Left kidney (tissue), 8 donors: ENCODE measurements around the gene MVB12A. TPM values are rescaled to one million over a fixed set of nuclear protein-coding genes. Genes with fewer than 3 reads are reported as not detected.

Source experiments
- DNase-seq: peaks from one replicate; pipeline ENCODE4 v3.0.0-alpha.2; 2013
- long read RNA-seq, 8 donors: transcript quantifications; one replicate each; lab custom pipeline, GENCODE V29; 2026
- polyA plus RNA-seq: library from polyadenylated mRNA; unstranded; fragments of 120-200 nt; gene quantifications from one replicate; pipeline ENCODE4 v1.2.1, GENCODE V29; 2013; ENCODE audit not compliant: insufficient read length

Gene MVB12A
- polyA plus RNA-seq, result 50.5 TPM
- long read RNA-seq, donor 1, transcript MVB12A-201 (9 exons, 2,223 nt), result major isoform, 39 of 49 reads
- long read RNA-seq, donor 1, partial matches to known transcripts, result 0 of 49 reads
- long read RNA-seq, donor 1, other reads (novel, unspliced or antisense), result 0 of 49 reads
- long read RNA-seq, donor 2, transcript MVB12A-201 (9 exons, 2,223 nt), result major isoform, 28 of 33 reads
- long read RNA-seq, donor 2, partial matches to known transcripts, result 0 of 33 reads
- long read RNA-seq, donor 2, other reads (novel, unspliced or antisense), result 0 of 33 reads
- long read RNA-seq, donor 3, transcript MVB12A-201 (9 exons, 2,223 nt), result major isoform, 28 of 42 reads
- long read RNA-seq, donor 3, partial matches to known transcripts, result 9 of 42 reads
- long read RNA-seq, donor 3, other reads (novel, unspliced or antisense), result 0 of 42 reads
- long read RNA-seq, donor 4, partial matches to known transcripts, result 7 of 7 reads
- long read RNA-seq, donor 4, other reads (novel, unspliced or antisense), result 0 of 7 reads
- long read RNA-seq, donor 5, transcript MVB12A-202 (6 exons, 908 nt), result minor isoform, 5 of 75 reads
- long read RNA-seq, donor 5, transcript MVB12A-201 (9 exons, 2,223 nt), result major isoform, 53 of 75 reads
- long read RNA-seq, donor 5, transcript MVB12A-209 (3 exons, 786 nt), result minor isoform, 6 of 75 reads
- long read RNA-seq, donor 5, partial matches to known transcripts, result 10 of 75 reads
- long read RNA-seq, donor 5, other reads (novel, unspliced or antisense), result 0 of 75 reads
- long read RNA-seq, donor 6, transcript MVB12A-201 (9 exons, 2,223 nt), result major isoform, 46 of 64 reads
- long read RNA-seq, donor 6, partial matches to known transcripts, result 15 of 64 reads
- long read RNA-seq, donor 6, other reads (novel, unspliced or antisense), result 0 of 64 reads
- long read RNA-seq, donor 7, transcript MVB12A-201 (9 exons, 2,223 nt), result major isoform, 49 of 58 reads
- long read RNA-seq, donor 7, partial matches to known transcripts, result 0 of 58 reads
- long read RNA-seq, donor 7, other reads (novel, unspliced or antisense), result 0 of 58 reads
- long read RNA-seq, donor 8, transcript MVB12A-201 (9 exons, 2,223 nt), result major isoform, 17 of 19 reads
- long read RNA-seq, donor 8, partial matches to known transcripts, result 0 of 19 reads
- long read RNA-seq, donor 8, other reads (novel, unspliced or antisense), result 0 of 19 reads

GRCh38 chr19:17419621-17420474 is at the start of gene MVB12A:
Gene MVB12A, plus strand, starts transcription at chr19:17420047. Its CDS starts 89 bp downstream, at chr19:17420136.
- DNase-seq, result peak; percentile 98

GRCh38 chr19:17376935-17377600 is 42.8 kb upstream of the MVB12A start, which contains the start of gene PLVAP:
Gene PLVAP, minus strand, starts transcription at chr19:17377342. Its CDS starts 54 bp downstream, at chr19:17377288.
- DNase-seq, result peak; percentile 59

- no peak for DNase-seq
These were observed 41.6 kb upstream of the MVB12A start for GRCh38 chr19:17378271-17378670.

GRCh38 chr19:17379221-17379631 is 40.6 kb upstream of the MVB12A start:
- peak; percentile 65 for DNase-seq

- DNase-seq, result no peak
These were observed 39.3 kb upstream of the MVB12A start for GRCh38 chr19:17380426-17381138.

- DNase-seq, result peak; percentile 64
These were observed 33.8 kb upstream of the MVB12A start for GRCh38 chr19:17385878-17386611.

GRCh38 chr19:17389288-17389687 is 30.6 kb upstream of the MVB12A start:
- DNase-seq, result no peak

- DNase-seq, result no peak
These were observed 29.7 kb upstream of the MVB12A start for GRCh38 chr19:17389957-17390664.

GRCh38 chr19:17390665-17391370 is 29.0 kb upstream of the MVB12A start:
- DNase-seq, result peak; percentile 92

- DNase-seq, result no peak
These were observed 28.3 kb upstream of the MVB12A start for GRCh38 chr19:17391371-17392151.

- no peak for DNase-seq
These were observed 26.8 kb upstream of the MVB12A start for GRCh38 chr19:17393002-17393401.

GRCh38 chr19:17393914-17394313 is 25.9 kb upstream of the MVB12A start, which contains the start of gene CCDC194:
Gene CCDC194, minus strand, starts transcription at chr19:17394196. Its CDS starts 38 bp downstream, at chr19:17394158.
- no peak for DNase-seq

GRCh38 chr19:17394891-17395415 is 24.9 kb upstream of the MVB12A start:
- DNase-seq, result no peak

- DNase-seq, result no peak
These were observed 20.8 kb upstream of the MVB12A start for GRCh38 chr19:17398902-17399527.

- no peak for DNase-seq
These were observed 18.2 kb upstream of the MVB12A start for GRCh38 chr19:17401628-17402027.
